ENCODE results near the gene ARSA.
"Not testable (repeated sequence)": the region's sequence is repeated elsewhere in the genome, so short reads cannot be mapped to it uniquely, and the experiment has no call there.

The ARSA gene

GRCh38 chr22:50657925-50658324, 30.0 kb upstream of the ARSA start:
- peak in 2 of 42 donors; percentile 10 to 25 for DNase-seq
- intact Hi-C loops (cut with DNase I): no loop called here

GRCh38 chr22:50656122-50657070, 28.4 kb upstream of the ARSA start:
- intact Hi-C loops (cut with DNase I): no loop called here
- peak in 3 of 42 donors; percentile 20 to 62 (median 21) for DNase-seq

GRCh38 chr22:50654664-50655063, 26.7 kb upstream of the ARSA start:
- DNase-seq: peak in 1 of 42 donors; percentile 2
- intact Hi-C loops (cut with DNase I): not testable (repeated sequence)

- no peak for DNase-seq
- intact Hi-C loops (cut with DNase I): no loop called here
Observed at GRCh38 chr22:50653256-50653655, 25.3 kb upstream of the ARSA start.

GRCh38 chr22:50643821-50644101, 15.8 kb upstream of the ARSA start:
- intact Hi-C loops (cut with DNase I): not testable (repeated sequence)
- DNase-seq: peak in 1 of 42 donors; percentile 6

GRCh38 chr22:50643021-50643820, 15.3 kb upstream of the ARSA start:
- intact Hi-C loops (cut with DNase I): not testable (repeated sequence)
- peak in 2 of 42 donors; percentile 5 to 24 for DNase-seq

GRCh38 chr22:50641696-50642607, 14.0 kb upstream of the ARSA start:
- peak in 38 of 42 donors; percentile 24 to 74 (median 48) for DNase-seq
- intact Hi-C loops (cut with DNase I): no loop called here

- peak in 2 of 42 donors; percentile 7 to 11 for DNase-seq
- intact Hi-C loops (cut with DNase I): no loop called here
Observed at GRCh38 chr22:50640857-50641647, 13.1 kb upstream of the ARSA start.

GRCh38 chr22:50640296-50640695, 12.3 kb upstream of the ARSA start:
- peak in 1 of 42 donors; percentile 14 for DNase-seq
- intact Hi-C loops (cut with DNase I): not testable (repeated sequence)

- DNase-seq: peak in 2 of 42 donors; percentile 3 to 5
- intact Hi-C loops (cut with DNase I): no loop called here
Observed at GRCh38 chr22:50635591-50635990, 7.6 kb upstream of the ARSA start.

- intact Hi-C loops (cut with DNase I): no loop called here
- peak in 2 of 42 donors; percentile 3 to 10 for DNase-seq
Observed at GRCh38 chr22:50633771-50634170, 5.8 kb upstream of the ARSA start.

- intact Hi-C loops (cut with DNase I): no loop called here
- no peak for DNase-seq
Observed at GRCh38 chr22:50633086-50633485, 5.1 kb upstream of the ARSA start.

- peak in 2 of 42 donors; percentile 26 to 39 for DNase-seq
- intact Hi-C loops (cut with DNase I): no loop called here
Observed at GRCh38 chr22:50630376-50630775, 2.4 kb upstream of the ARSA start.

- intact Hi-C loops (cut with DNase I): no loop called here
- peak in 3 of 42 donors; percentile 11 to 39 (median 29) for DNase-seq
Observed at GRCh38 chr22:50628543-50629134, 687 bp upstream of the ARSA start.

GRCh38 chr22:50626850-50627641, 906 bp downstream of the ARSA start:
- intact Hi-C loops (cut with DNase I): no loop called here
- peak in 3 of 42 donors; percentile 14 to 42 (median 27) for DNase-seq

- intact Hi-C loops (cut with DNase I): no loop called here
- peak in 3 of 42 donors; percentile 3 to 37 (median 10) for DNase-seq
Observed at GRCh38 chr22:50626314-50626849, 1.6 kb downstream of the ARSA start.
